ENCODE data around the gene FBXL17. TPM values are rescaled to one million over a fixed set of nuclear protein-coding genes. Genes with fewer than 3 reads are reported as not detected.

Gene FBXL17
- total and polyA plus RNA-seq, 12 donors = 5.9 to 47.4 (median 41.1) TPM

- no peaks in the 10 kb centered on the region for H3K36me3 ChIP-seq
- intact Hi-C loops (cut with DNase I) = no loop called here
- H3K27me3 ChIP-seq = no peaks in the 10 kb centered on the region
- H3K4me3 ChIP-seq = no peak overlapping the region
- no peaks in the 10 kb centered on the region for H3K9me3 ChIP-seq
- H3K4me1 ChIP-seq = peaks cover 0 to 12% (median 0%) of the 10 kb centered on the region in 9 donors
- H3K27ac ChIP-seq = no peak overlapping the region
- DNase-seq = no peak
- TF ChIP-seq, protein P1, sequence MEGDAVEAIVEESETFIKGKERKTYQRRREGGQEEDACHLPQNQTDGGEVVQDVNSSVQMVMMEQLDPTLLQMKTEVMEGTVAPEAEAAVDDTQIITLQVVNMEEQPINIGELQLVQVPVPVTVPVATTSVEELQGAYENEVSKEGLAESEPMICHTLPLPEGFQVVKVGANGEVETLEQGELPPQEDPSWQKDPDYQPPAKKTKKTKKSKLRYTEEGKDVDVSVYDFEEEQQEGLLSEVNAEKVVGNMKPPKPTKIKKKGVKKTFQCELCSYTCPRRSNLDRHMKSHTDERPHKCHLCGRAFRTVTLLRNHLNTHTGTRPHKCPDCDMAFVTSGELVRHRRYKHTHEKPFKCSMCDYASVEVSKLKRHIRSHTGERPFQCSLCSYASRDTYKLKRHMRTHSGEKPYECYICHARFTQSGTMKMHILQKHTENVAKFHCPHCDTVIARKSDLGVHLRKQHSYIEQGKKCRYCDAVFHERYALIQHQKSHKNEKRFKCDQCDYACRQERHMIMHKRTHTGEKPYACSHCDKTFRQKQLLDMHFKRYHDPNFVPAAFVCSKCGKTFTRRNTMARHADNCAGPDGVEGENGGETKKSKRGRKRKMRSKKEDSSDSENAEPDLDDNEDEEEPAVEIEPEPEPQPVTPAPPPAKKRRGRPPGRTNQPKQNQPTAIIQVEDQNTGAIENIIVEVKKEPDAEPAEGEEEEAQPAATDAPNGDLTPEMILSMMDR (IDR thresholded peaks at IDR 0.05) = no peak
- no peak for ATAC-seq
Measured at GRCh38 chr5:108320231-108320630, 61.7 kb downstream of the FBXL17 start.

DNA sequence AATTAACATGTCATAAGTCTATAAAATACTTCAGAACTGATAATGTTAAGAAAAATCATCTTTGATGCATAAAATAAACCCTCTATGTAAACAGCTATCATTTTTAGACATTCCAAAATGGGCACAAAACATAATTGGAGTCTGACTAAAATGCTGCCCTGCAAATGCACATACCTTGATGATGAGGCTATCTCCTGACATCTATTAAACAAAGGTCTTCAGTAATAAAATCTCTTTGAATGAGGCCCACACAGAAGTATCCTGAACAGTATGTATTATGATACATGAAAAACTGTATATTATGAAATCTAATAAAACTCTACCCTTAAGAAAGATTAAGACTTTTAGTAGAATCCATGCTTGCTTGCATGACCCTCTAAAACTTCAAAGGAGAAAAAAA, 66.1 kb downstream of the FBXL17 start:
- peaks cover 0 to 12% (median 6%) of the 10 kb centered on the region in 9 donors for H3K4me1 ChIP-seq
- no peak for ATAC-seq
- no peak overlapping the region for H3K27ac ChIP-seq
- no peaks in the 10 kb centered on the region for H3K9me3 ChIP-seq
- intact Hi-C loops (cut with DNase I) = no loop called here
- H3K36me3 ChIP-seq = no peaks in the 10 kb centered on the region
- TF ChIP-seq, protein P1 (IDR thresholded peaks at IDR 0.05) = no peak
- no peak overlapping the region for H3K4me3 ChIP-seq
- H3K27me3 ChIP-seq = no peaks in the 10 kb centered on the region
- no peak for DNase-seq

GRCh38 chr5:108312258-108312657, 69.6 kb downstream of the FBXL17 start:
- Histone ChIP-seq H3K4me3 (no peak overlapping the region), H3K27me3 (no peaks in the 10 kb centered on the region), H3K36me3 (no peaks in the 10 kb centered on the region), H3K9me3 (no peaks in the 10 kb centered on the region), H3K4me1 (peaks cover 0 to 11% (median 6%) of the 10 kb centered on the region in 9 donors), H3K27ac (no peak overlapping the region)
- intact Hi-C loops (cut with DNase I) = no loop called here
- ATAC-seq = peak in 1 of 8 donors; percentile 74
- TF ChIP-seq, protein P1 (IDR thresholded peaks at IDR 0.05) = no peak
- 81 to 90% methylated on average over 1 of the region's 1 CpG for WGBS, 2 donors
- DNase-seq = no peak

- Histone ChIP-seq H3K4me1 (peaks cover 0 to 11% (median 6%) of the 10 kb centered on the region in 9 donors), H3K27ac (no peak overlapping the region), H3K9me3 (no peaks in the 10 kb centered on the region), H3K36me3 (no peaks in the 10 kb centered on the region), H3K27me3 (no peaks in the 10 kb centered on the region), H3K4me3 (no peak overlapping the region)
- no peak for DNase-seq
- TF ChIP-seq, protein P1 (IDR thresholded peaks at IDR 0.05) = no peak
- no peak for ATAC-seq
- intact Hi-C loops (cut with DNase I) = no loop called here
- 73 to 79% methylated on average over 3 of the region's 3 CpGs for WGBS, 2 donors
Measured at GRCh38 chr5:108311682-108312081, 70.2 kb downstream of the FBXL17 start.

DNA sequence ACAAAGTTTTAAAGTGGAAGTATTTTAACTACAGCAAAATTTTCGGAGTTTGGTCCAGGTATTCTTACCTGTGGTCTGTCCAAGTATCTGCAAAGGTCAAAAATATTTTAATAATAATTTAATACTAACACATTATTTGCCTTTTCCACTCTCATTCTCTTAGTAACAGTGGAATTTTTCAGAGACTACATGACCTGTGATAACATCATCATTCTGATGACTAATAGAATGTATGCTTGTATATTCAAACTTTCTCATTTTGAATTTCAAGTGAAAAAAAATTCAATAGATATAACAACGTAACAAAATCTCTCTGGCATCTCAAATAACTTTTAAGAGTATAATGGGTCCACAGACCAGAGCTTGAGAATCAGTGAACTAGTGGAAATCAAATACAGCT, 78.3 kb downstream of the FBXL17 start:
- H3K36me3 ChIP-seq = no peaks in the 10 kb centered on the region
- TF ChIP-seq, protein P1 (IDR thresholded peaks at IDR 0.05) = no peak
- H3K27ac ChIP-seq = no peak overlapping the region
- WGBS, 2 donors = 92 to 93% methylated on average over 2 of the region's 2 CpGs
- no peaks in the 10 kb centered on the region for H3K4me1 ChIP-seq
- no peaks in the 10 kb centered on the region for H3K9me3 ChIP-seq
- intact Hi-C loops (cut with DNase I) = no loop called here
- ATAC-seq (no peak), DNase-seq (no peak)
- H3K27me3 ChIP-seq = no peaks in the 10 kb centered on the region
- no peak overlapping the region for H3K4me3 ChIP-seq

Data from heart right ventricle (tissue), 16 donors.